MCF 10A (cell line): Measurements from ENCODE around the gene BRSK2. TPM values are rescaled to one million over a fixed set of nuclear protein-coding genes. Genes with fewer than 3 reads are reported as not detected.

ENCODE experiments used
- BruUV-seq: library from RNA; stranded (reverse); fragments of 400-500 nt; replicated peaks from 2 replicates; lab custom pipeline; 2021; lab: Mats Ljungman, UMichigan
- CTCF ChIA-PET: fragments of 300-600 bp; sonication (Branson Sonifier 250); formaldehyde crosslinking; extraction: SDS; loops from one replicate; lab custom pipeline; 2021; ENCODE audit warnings: antibody characterized with exemption, inconsistent platforms; lab: Yijun Ruan, JAX
- POLR2A ChIA-PET: fragments of 300-600, 350-650 bp; sonication (Branson Sonifier 250); formaldehyde crosslinking; extraction: SDS; loops from one replicate; lab custom pipeline; 2020; ENCODE audit warnings: antibody characterized with exemption, inconsistent platforms; lab: Yijun Ruan, JAX
- DNase-seq: peaks from one replicate; pipeline ENCODE4 v3.0.0-alpha.2; 2018; ENCODE audit not compliant: unreplicated experiment
- H3K27ac Mint-ChIP-seq: one replicate; pipeline ENCODE4 v1.8.0; 2022; ENCODE audit warnings: mild to moderate bottlenecking, low read depth, mixed read lengths; ENCODE audit not compliant: unreplicated experiment
- H3K27me3 Mint-ChIP-seq: one replicate; pipeline ENCODE4 v1.8.0; 2022; ENCODE audit warnings: mixed read lengths; ENCODE audit not compliant: insufficient read depth, unreplicated experiment
- H3K36me3 Mint-ChIP-seq: one replicate; pipeline ENCODE4 v1.8.0; 2022; ENCODE audit warnings: mild to moderate bottlenecking, moderate library complexity, mixed read lengths; ENCODE audit not compliant: insufficient read depth, unreplicated experiment
- H3K4me1 Mint-ChIP-seq: one replicate; pipeline ENCODE4 v1.8.0; 2022; ENCODE audit warnings: mixed read lengths; ENCODE audit not compliant: insufficient read depth, unreplicated experiment
- H3K4me3 Mint-ChIP-seq: one replicate; pipeline ENCODE4 v1.8.0; 2022; ENCODE audit warnings: mild to moderate bottlenecking, moderate library complexity, mixed read lengths; ENCODE audit not compliant: unreplicated experiment
- H3K9me3 Mint-ChIP-seq: one replicate; pipeline ENCODE4 v1.8.0; 2022; ENCODE audit warnings: mixed read lengths; ENCODE audit not compliant: unreplicated experiment
- CTCF ChIP-seq: fragments of 200-600 bp; IDR thresholded peaks from one replicate; pipeline ENCODE4 v1.8.0; 2022; ENCODE audit warnings: antibody characterized with exemption, mild to moderate bottlenecking; ENCODE audit not compliant: unreplicated experiment
- intact Hi-C: fragments of 100-400 bp; cut with micrococcal nuclease; formaldehyde crosslinking; loops from 2 replicates; pipeline ENCODE4 v1.14.1; 2022
- total RNA-seq: library from RNA; stranded (reverse); gene quantifications from 2 replicates; pipeline ENCODE4 v1.2.3, GENCODE V29; 2022

The BRSK2 gene
- total RNA-seq, 1 experiment from 2014 or later: 0.44 TPM

GRCh38 chr11:1479678-1480118 lies 90.0 kb downstream of the BRSK2 start:
- Mint-ChIP-seq H3K27me3 (no peaks in the 10 kb centered on the region), H3K9me3 (no peaks in the 10 kb centered on the region), H3K36me3 (peaks cover 53% of the 10 kb centered on the region), H3K27ac (no peak overlapping the region), H3K4me3 (no peak overlapping the region), H3K4me1 (no peaks in the 10 kb centered on the region)
- BruUV-seq: no TSS peak
- no peak for TF ChIP-seq CTCF
- DNase-seq: no peak
- POLR2A ChIA-PET: no interaction called here
- CTCF ChIA-PET: interaction anchor here (0.9 kb wide), 1 partner anchor 96 kb away, joined by 3 read pairs; no protein-coding TSS in a partner anchor
- intact Hi-C loops: no loop called here

- TF ChIP-seq CTCF: no peak
- DNase-seq: no peak
- CTCF ChIA-PET: no interaction called here
- Mint-ChIP-seq H3K36me3 (peaks cover 48% of the 10 kb centered on the region), H3K27ac (no peak overlapping the region), H3K4me1 (peaks cover 3% of the 10 kb centered on the region), H3K9me3 (no peaks in the 10 kb centered on the region), H3K4me3 (no peak overlapping the region), H3K27me3 (no peaks in the 10 kb centered on the region)
- intact Hi-C loops: no loop called here
- POLR2A ChIA-PET: no interaction called here
- no TSS peak for BruUV-seq
Observed at GRCh38 chr11:1480191-1480554, 90.4 kb downstream of the BRSK2 start.

DNA sequence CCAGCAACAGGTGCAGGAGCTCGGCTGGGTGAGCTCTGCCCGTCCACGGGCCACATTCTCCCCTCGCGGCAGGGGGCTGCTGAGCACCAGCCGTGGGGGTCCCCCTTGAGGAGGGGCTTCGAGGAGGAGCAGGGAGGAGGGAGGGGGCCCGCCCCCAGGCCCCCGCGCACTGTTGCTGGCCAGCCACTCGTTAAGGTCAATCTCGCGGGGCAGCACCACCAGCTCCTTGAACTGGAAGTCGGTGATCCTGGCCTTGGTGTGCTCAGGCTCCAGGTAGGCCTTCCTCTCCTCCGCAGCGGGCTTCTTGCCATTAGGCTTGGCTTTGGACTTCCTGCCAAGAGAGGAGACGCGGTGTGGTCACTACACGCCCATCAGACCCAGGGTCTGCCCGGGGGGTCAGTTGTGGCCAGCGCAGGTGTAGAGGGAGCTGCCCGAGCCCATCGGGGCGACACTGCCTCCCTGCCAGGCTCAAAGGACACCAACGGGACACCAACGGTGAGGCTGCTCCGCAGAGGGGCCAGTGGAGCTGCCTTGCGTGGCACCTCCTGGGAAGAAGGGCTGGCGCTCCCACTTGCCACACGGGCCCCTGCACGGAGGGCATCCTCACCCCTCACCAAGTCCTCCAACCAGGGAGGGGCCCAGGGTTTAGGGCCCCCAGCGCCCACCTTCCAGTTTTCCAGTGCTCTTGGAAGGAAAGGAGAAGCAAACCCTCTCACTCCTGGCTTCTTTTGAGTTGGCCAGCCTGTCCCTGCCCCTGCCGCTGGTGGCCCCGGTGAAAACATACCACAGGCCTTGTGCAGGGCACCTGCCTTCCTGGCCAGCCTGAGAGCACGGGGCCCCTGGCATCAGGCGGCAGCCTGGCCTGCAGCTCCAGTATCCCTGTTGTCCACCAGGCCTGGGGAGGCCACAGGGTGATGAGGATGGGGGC lies 91.1 kb downstream of the BRSK2 start:
- DNase-seq: no peak

GRCh38 chr11:1481483-1481825 lies 91.7 kb downstream of the BRSK2 start:
- Mint-ChIP-seq H3K4me3 (no peak overlapping the region), H3K9me3 (no peaks in the 10 kb centered on the region)
- intact Hi-C loops: no loop called here

More for the DNA sequence above, 91.1 kb downstream of the BRSK2 start:
- ChIA-PET POLR2A (no interaction called here), CTCF (no interaction called here)
- Mint-ChIP-seq H3K4me3 (no peak overlapping the region), H3K4me1 (peaks cover 6% of the 10 kb centered on the region), H3K27me3 (no peaks in the 10 kb centered on the region), H3K27ac (no peak overlapping the region), H3K36me3 (peaks cover 42% of the 10 kb centered on the region), H3K9me3 (no peaks in the 10 kb centered on the region)
- no TSS peak for BruUV-seq
- TF ChIP-seq CTCF: no peak
- intact Hi-C loops: no loop called here

More at GRCh38 chr11:1481483-1481825, 91.7 kb downstream of the BRSK2 start:
- ChIA-PET POLR2A (no interaction called here), CTCF (no interaction called here)
- Mint-ChIP-seq H3K36me3 (peaks cover 35% of the 10 kb centered on the region), H3K27ac (no peak overlapping the region), H3K4me1 (peaks cover 6% of the 10 kb centered on the region), H3K27me3 (no peaks in the 10 kb centered on the region)
- BruUV-seq: no TSS peak
- TF ChIP-seq CTCF: no peak
- DNase-seq: no peak
